Loucy (cell line): ENCODE data around the gene CRABP2.

Source experiments
- H2AFZ ChIP-seq: fragments of 200-600 bp; sonication (generic); 2 replicates; pipeline ENCODE4 v1.6.0; 2016; ENCODE audit warnings: antibody characterized with exemption, mild to moderate bottlenecking, low read length, moderate library complexity
- H3F3A ChIP-seq: fragments of 200-600 bp; 2 replicates; pipeline ENCODE4 v1.6.0; 2016; ENCODE audit warnings: antibody characterized with exemption, low read depth, mild to moderate bottlenecking
- H3K27me3 ChIP-seq: fragments of 200-600 bp; sonication (generic); 2 replicates; pipeline ENCODE4 v1.6.1; 2014; ENCODE audit warnings: low read length, mild to moderate bottlenecking; ENCODE audit not compliant: insufficient read depth, poor library complexity, severe bottlenecking
- H3K36me3 ChIP-seq: fragments of 200-600 bp; sonication (generic); 2 replicates; pipeline ENCODE4 v1.6.1; 2016; ENCODE audit warnings: low read length; ENCODE audit not compliant: insufficient read depth
- H3K4me1 ChIP-seq: fragments of 200-600 bp; sonication (generic); 2 replicates; pipeline ENCODE4 v1.5.1; 2014; ENCODE audit warnings: low read length, mild to moderate bottlenecking; ENCODE audit not compliant: insufficient read depth, poor library complexity, severe bottlenecking
- H3K4me2 ChIP-seq: fragments of 200-600 bp; sonication (generic); 2 replicates; pipeline ENCODE4 v1.6.0; 2014; ENCODE audit warnings: antibody characterized with exemption, low read length, low read depth, mild to moderate bottlenecking; ENCODE audit not compliant: poor library complexity, severe bottlenecking
- H3K4me3 ChIP-seq: fragments of 200-600 bp; sonication (generic); 2 replicates; pipeline ENCODE4 v1.5.1; 2014; ENCODE audit warnings: low read length, mild to moderate bottlenecking, mixed read lengths; ENCODE audit not compliant: poor library complexity, severe bottlenecking
- H3K79me2 ChIP-seq: fragments of 200-600 bp; sonication (generic); 2 replicates; pipeline ENCODE4 v1.6.1; 2014; ENCODE audit warnings: low read length; ENCODE audit not compliant: insufficient read depth
- H3K9ac ChIP-seq: fragments of 200-600 bp; sonication (generic); 2 replicates; pipeline ENCODE4 v1.6.0; 2014; ENCODE audit warnings: mild to moderate bottlenecking, low read depth, low read length, moderate library complexity; ENCODE audit not compliant: poor library complexity, severe bottlenecking
- H3K9me2 ChIP-seq: fragments of 200-600 bp; sonication (generic); replicated peaks from 2 replicates; pipeline ENCODE4 v1.6.1; 2016; ENCODE audit warnings: low read depth, low read length, mixed read lengths
- H3K9me3 ChIP-seq: fragments of 200-600 bp; sonication (generic); 2 replicates; pipeline ENCODE4 v1.6.1; 2014; ENCODE audit warnings: mild to moderate bottlenecking, antibody characterized with exemption, low read length, low read depth; ENCODE audit not compliant: insufficient read depth
- H4K20me1 ChIP-seq: fragments of 200-600 bp; sonication (generic); 2 replicates; pipeline ENCODE4 v1.6.0; 2014; ENCODE audit warnings: antibody characterized with exemption, low read length, mild to moderate bottlenecking; ENCODE audit not compliant: insufficient read depth, poor library complexity, severe bottlenecking
- EZH2phosphoT487 ChIP-seq: fragments of 200-600 bp; IDR thresholded peaks from 2 replicates; pipeline ENCODE4 v1.6.1; 2018; ENCODE audit warnings: antibody characterized with exemption, mild to moderate bottlenecking, moderate library complexity, borderline replicate concordance
- TF ChIP-seq, protein P1 (sequence below): fragments of 200-600 bp; sonication (generic); conservative IDR thresholded peaks from 2 replicates; pipeline ENCODE4 v1.5.1; 2014; ENCODE audit warnings: mild to moderate bottlenecking, antibody characterized with exemption, low read length

Gene CRABP2

GRCh38 chr1:156681196-156681960 lies 24.0 kb downstream of the CRABP2 start:
- H3K4me2 ChIP-seq = no peak overlapping the region
- peaks cover 5% of the 10 kb centered on the region for H3K27me3 ChIP-seq
- H2AFZ ChIP-seq = no peak overlapping the region
- no peaks in the 10 kb centered on the region for H3K9me3 ChIP-seq
- peaks cover 6% of the 10 kb centered on the region for H3K4me1 ChIP-seq
- no peaks in the 10 kb centered on the region for H3K9me2 ChIP-seq
- H3K9ac ChIP-seq = no peak overlapping the region
- H3K79me2 ChIP-seq = no peaks in the 10 kb centered on the region
- TF ChIP-seq EZH2phosphoT487 = no peak
- TF ChIP-seq, protein P1, sequence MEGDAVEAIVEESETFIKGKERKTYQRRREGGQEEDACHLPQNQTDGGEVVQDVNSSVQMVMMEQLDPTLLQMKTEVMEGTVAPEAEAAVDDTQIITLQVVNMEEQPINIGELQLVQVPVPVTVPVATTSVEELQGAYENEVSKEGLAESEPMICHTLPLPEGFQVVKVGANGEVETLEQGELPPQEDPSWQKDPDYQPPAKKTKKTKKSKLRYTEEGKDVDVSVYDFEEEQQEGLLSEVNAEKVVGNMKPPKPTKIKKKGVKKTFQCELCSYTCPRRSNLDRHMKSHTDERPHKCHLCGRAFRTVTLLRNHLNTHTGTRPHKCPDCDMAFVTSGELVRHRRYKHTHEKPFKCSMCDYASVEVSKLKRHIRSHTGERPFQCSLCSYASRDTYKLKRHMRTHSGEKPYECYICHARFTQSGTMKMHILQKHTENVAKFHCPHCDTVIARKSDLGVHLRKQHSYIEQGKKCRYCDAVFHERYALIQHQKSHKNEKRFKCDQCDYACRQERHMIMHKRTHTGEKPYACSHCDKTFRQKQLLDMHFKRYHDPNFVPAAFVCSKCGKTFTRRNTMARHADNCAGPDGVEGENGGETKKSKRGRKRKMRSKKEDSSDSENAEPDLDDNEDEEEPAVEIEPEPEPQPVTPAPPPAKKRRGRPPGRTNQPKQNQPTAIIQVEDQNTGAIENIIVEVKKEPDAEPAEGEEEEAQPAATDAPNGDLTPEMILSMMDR = no peak
- no peak overlapping the region for H3K4me3 ChIP-seq
- no peaks in the 10 kb centered on the region for H3F3A ChIP-seq
- H4K20me1 ChIP-seq = no peaks in the 10 kb centered on the region
- no peaks in the 10 kb centered on the region for H3K36me3 ChIP-seq

- Histone ChIP-seq H2AFZ (no peak overlapping the region), H3K4me1 (peaks cover 6% of the 10 kb centered on the region), H3K79me2 (no peaks in the 10 kb centered on the region), H3K27me3 (peaks cover 5% of the 10 kb centered on the region), H3K9me2 (no peaks in the 10 kb centered on the region), H3K9ac (no peak overlapping the region), H3F3A (no peaks in the 10 kb centered on the region), H3K9me3 (no peaks in the 10 kb centered on the region), H3K4me2 (no peak overlapping the region), H3K4me3 (no peak overlapping the region), H3K36me3 (no peaks in the 10 kb centered on the region), H4K20me1 (no peaks in the 10 kb centered on the region)
- TF ChIP-seq EZH2phosphoT487 = no peak
- TF ChIP-seq, protein P1 = no peak
These were observed 25.3 kb downstream of the CRABP2 start for GRCh38 chr1:156680056-156680455.

DNA sequence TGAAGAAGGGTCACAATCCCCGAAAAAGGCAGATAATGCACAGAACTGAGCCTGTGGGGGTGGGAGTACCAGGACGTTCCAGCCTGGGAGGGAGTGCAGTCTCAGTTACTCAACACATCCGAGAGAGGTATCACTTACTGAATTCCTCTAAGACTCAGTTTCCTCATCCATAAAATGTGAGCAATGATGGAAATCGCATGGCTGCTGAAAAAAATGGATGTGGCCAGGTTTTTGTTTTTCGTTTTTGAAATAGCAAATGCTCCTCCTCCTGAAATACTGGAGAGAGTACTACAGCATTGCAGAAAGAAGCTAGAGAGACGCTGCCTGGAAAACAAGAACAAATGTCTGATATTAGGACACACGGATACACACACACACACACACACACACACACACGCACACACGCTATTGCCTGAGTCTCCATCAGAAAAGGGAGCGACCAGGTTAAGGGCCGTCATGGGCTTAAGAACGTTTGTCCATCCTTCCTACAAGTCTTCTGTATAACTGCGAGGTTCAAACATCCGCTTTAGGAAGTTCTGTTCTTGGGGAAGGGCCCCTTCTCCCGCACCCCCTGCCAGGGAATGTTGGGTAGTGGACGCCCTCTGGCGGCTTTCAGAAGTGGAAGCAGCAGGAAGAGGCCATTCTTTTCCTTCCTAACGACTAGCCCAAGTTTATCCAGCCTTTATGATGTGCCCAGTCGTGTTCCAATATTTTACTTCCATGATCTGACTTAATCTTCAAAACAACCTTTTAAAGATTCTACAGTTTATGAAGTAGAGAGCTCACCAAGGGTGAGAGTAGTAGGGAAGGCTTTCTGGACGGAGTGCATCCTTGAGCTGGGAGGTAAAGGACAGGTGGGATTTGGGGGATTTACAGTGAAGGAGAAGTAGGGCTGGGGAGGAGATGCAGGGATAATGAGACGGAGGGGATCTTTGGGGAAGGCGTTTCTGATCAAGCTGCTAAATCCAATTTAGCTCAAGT lies 27.5 kb downstream of the CRABP2 start:
- no peaks in the 10 kb centered on the region for H3K79me2 ChIP-seq
- no peaks in the 10 kb centered on the region for H3F3A ChIP-seq
- H3K36me3 ChIP-seq = no peaks in the 10 kb centered on the region
- H3K4me2 ChIP-seq = no peak overlapping the region
- H3K27me3 ChIP-seq = peaks cover 5% of the 10 kb centered on the region
- no peaks in the 10 kb centered on the region for H3K9me3 ChIP-seq
- no peaks in the 10 kb centered on the region for H3K9me2 ChIP-seq
- peak overlapping the region; percentile 57 for H2AFZ ChIP-seq
- TF ChIP-seq, protein P1 = peak; percentile 98
- no peak for TF ChIP-seq EZH2phosphoT487
- H3K9ac ChIP-seq = no peak overlapping the region
- H3K4me3 ChIP-seq = no peak overlapping the region
- no peaks in the 10 kb centered on the region for H4K20me1 ChIP-seq
- no peaks in the 10 kb centered on the region for H3K4me1 ChIP-seq
